PC-9 (cell line): Measurements from ENCODE around the gene ARNT2.

Experiments
- CTCF ChIP-seq: fragments of 200-600 bp; sonication (generic); conservative IDR thresholded peaks from 2 replicates; pipeline ENCODE4 v1.6.1; 2017; ENCODE audit warnings: mixed run types, antibody characterized with exemption, mild to moderate bottlenecking, moderate library complexity
- EZH2 ChIP-seq: fragments of 200-600 bp; sonication (generic); IDR thresholded peaks from 2 replicates; pipeline ENCODE4 v1.8.0; 2017; ENCODE audit warnings: antibody characterized with exemption, low read depth

GRCh38 chr15:80475572-80475971 is 71.4 kb downstream of the ARNT2 start:
- peak; percentile 39; the same call in 1 of the 2 replicates for TF ChIP-seq CTCF
- no peak for TF ChIP-seq EZH2
